Left renal cortex interstitium (tissue), 4 donors: ENCODE data around the gene GPR141. TPM values are rescaled to one million over a fixed set of nuclear protein-coding genes. Genes with fewer than 3 reads are reported as not detected.

Experiments used
- DNase-seq, 4 donors: peaks; one replicate each; pipeline ENCODE4 v3.0.0-alpha.2; 2013; ENCODE audit warnings: low read depth in 4 of 4, low spot score in 2 of 4, missing footprints in 1 of 4
- polyA plus RNA-seq, 4 donors: library from polyadenylated mRNA; unstranded; fragments of 120-200 nt; gene quantifications; one replicate each; pipeline ENCODE4 v1.2.1, GENCODE V29; 2013; ENCODE audit not compliant: insufficient read length in 4 of 4

The GPR141 gene
- polyA plus RNA-seq, 4 donors, result 0.20 to 0.36 (median 0.28) TPM

DNA sequence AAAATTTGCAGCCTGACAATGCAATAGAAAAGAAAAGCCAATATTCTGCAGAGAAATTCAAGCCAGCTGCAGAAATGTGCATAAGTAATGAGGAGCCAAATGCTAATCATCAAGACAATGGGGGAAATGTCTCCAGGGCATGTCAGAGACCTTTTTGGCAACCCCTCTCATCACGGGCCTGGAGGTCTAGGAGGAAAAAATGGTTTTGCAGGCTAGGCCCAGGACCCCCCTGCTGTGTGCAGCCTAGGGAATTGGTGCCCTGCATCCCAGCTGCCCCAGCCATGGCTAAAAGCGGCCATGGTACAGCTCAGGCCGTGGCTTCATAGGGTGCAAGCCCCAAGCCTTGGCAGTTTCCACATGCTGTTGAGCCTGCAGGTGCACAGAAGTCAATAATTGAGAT is 92.4 kb downstream of the GPR141 start:
- no peak for DNase-seq

DNA sequence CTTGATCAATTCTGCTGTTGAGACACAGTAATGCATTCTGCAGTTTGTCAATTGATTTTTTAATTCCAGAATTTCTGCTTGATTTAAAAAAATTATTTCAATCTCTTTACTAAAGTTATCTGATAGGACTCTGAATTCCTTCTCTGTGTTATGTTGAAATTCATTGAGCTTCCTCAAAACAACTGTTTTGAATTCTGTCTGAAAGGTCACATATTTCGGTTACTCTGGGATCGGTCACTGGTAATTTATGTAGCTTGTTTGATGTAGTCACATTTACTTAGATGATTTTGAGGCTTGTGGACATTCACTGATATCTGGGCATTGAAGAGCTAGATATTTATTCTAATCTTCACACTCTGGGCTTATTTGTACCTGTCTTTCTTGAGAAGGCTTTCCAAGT is 97.6 kb downstream of the GPR141 start:
- DNase-seq, result no peak

DNA sequence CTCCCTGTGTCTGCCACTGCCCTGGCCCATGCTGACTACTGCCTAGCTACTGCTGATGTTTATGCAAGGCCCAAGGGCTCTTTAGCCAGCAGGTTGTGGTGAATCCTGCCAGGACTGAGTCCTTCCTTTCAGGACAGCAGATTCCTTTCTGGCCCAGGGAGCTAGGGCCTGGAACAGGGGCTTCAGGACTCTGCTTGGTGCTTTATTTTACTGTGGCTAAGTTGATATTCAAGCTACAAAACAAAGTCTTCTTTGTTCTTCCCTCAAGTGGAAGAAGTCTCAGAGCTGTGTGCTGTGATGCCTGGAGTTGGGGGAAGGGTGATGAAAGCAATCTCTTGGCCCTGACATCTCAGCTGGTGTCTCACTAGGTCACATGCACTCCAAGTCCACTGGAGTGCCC is 98.6 kb downstream of the GPR141 start:
- no peak for DNase-seq

DNA sequence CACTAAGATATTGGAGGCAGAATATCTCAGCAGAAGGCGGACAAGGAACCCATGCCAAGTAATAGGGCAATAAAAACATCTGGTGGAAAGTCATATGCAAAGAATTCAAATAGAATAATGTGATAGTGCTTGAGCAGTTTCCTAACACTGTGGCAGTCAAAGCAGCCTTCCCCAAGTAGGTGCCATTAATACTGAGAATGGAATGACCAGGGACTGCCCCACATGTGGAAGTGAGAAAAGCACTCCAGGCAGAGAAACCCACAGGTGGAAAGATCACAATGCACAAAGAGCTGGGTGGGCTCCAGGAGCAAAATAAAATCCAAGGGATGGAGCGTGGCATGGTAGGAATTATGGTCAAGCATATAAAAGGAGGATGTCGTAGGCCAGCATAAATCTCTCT is 100.4 kb downstream of the GPR141 start:
- DNase-seq, result no peak

DNA sequence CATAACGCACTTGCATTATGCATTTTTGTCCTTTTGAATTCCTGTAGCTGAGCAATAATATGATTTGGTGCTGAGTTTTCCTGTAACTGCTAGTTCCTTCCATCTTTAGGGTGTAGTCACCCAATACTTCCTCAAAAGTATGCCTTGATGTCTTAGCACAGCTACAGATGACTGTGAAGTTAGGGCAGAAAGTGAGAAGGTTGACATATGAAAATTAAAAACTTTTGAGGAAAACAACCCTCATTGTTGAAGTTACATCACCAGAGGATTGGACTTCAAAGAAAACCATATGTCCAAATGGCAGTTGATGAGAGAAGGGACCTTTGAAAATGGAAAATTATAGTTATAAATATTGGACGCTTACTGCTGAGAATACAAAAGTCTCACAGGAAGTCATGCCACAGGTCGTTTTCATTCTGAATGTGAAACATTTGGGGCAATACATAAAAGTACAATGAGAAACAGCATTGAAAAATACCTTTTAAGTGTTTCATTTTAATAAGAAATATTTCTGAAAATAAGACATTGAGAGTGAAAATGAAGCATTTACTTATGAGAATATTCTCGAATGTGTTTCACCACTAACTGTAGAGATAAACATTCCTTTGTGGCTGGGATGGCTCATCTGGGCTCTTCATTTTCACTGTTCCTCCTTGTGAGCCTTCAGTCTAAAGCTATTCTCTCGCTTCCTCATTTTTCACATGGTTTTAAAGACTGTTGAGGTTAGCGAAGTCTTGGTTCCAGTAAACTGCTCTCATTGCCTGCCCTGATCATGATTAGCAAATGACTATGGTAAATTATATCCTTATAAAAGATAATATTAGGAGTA is 103.4 kb downstream of the GPR141 start:
- no peak for DNase-seq

Other genes starting within 250 kb of the GPR141 start
- gene ELMO1, start 234.9 kb upstream of the GPR141 start, polyA plus RNA-seq, result 10 to 100 TPM in 2 of 4 donors, 1 to 10 TPM in 2; 8.1 to 12.2 (median 9.6) TPM
- gene NME8, start 164.8 kb downstream of the GPR141 start, polyA plus RNA-seq, result under 1 TPM in 1 of 4 donors, not detected in 3; 0.41 TPM
- gene SFRP4, start 233.1 kb downstream of the GPR141 start, polyA plus RNA-seq, result 1 to 10 TPM; 2.0 to 2.6 (median 2.3) TPM
- gene EPDR1, start 236.9 kb downstream of the GPR141 start, polyA plus RNA-seq, result 10 to 100 TPM; 16.8 to 20.6 (median 19.3) TPM